Left colon (tissue), 2 donors: ENCODE measurements around the gene MAT1A. TPM values are rescaled to one million over a fixed set of nuclear protein-coding genes. Genes with fewer than 3 reads are reported as not detected.
"Not testable (repeated sequence)": the region's sequence is repeated elsewhere in the genome, so short reads cannot be mapped to it uniquely, and the experiment has no call there.

Source experiments
- ATAC-seq: fragments of 200-7000 bp; cut with Tn5 transposase; one replicate; pipeline ENCODE4 v1.9.1; 2020; ENCODE audit warnings: mild to moderate bottlenecking, moderate library complexity
- DNase-seq, 2 donors: peaks; one replicate each; pipeline ENCODE4 v3.0.0-alpha.2; 2020
- intact Hi-C, 2 donors: fragments of 100-400 bp; cut with DNase I in 1 of 2; cut with micrococcal nuclease in 1 of 2; formaldehyde crosslinking; loops; one replicate each; pipeline versions ENCODE4 v1.11.2 to v1.14.0; 2022; cut with DNase I, micrococcal nuclease
- long read RNA-seq: library from polyadenylated mRNA; unstranded; transcript quantifications from one replicate; pipeline ENCODE4 v2.0.0, GENCODE V29; 2021
- total RNA-seq, 2 donors: library from RNA; stranded (reverse); fragmentation: NEBNext Ultra II Directional; extraction: Animal tissue kit (Norgen Biotek cat#: 25700); gene quantifications; one replicate each; pipeline ENCODE4 v1.2.1, GENCODE V29; 2021
- donor health status: DM: no; HTN: no; CAD: no.
- donor health status: DM: yes; HTN: yes; CAD: no.

The MAT1A gene
- total RNA-seq = under 1 TPM in 1 of 2 donors, not detected in 1; 0.39 TPM
- long read RNA-seq = 0 reads

GRCh38 chr10:80289451-80290287, at the start of gene MAT1A:
Gene MAT1A (minus strand): TSS chr10:80289658. CDS start chr10:80289423, 235 bp downstream.
- DNase-seq = peak; percentile 18 to 54
- intact Hi-C loops = no loop called here
- peak; percentile 78 for ATAC-seq

- intact Hi-C loops = no loop called here
- DNase-seq (no peak), ATAC-seq (no peak)
These were observed 44.5 kb upstream of the MAT1A start for GRCh38 chr10:80333983-80334382.

GRCh38 chr10:80324891-80325364, 35.5 kb upstream of the MAT1A start:
- ATAC-seq (no peak), DNase-seq (no peak)
- intact Hi-C loops = no loop called here

- DNase-seq = no peak
- intact Hi-C loops = no loop called here
- ATAC-seq = no peak
These were observed 34.6 kb upstream of the MAT1A start for GRCh38 chr10:80324086-80324485.

- intact Hi-C loops = no loop called here
- DNase-seq (no peak), ATAC-seq (no peak)
These were observed 33.9 kb upstream of the MAT1A start for GRCh38 chr10:80323311-80323710.

- no peak for DNase-seq
- ATAC-seq = no peak
- intact Hi-C loops = no loop called here
These were observed 33.3 kb upstream of the MAT1A start for GRCh38 chr10:80322711-80323110.

GRCh38 chr10:80322158-80322557, 32.7 kb upstream of the MAT1A start:
- DNase-seq (no peak), ATAC-seq (no peak)
- intact Hi-C loops = no loop called here

- DNase-seq = no peak
- intact Hi-C loops = no loop called here
- no peak for ATAC-seq
These were observed 31.7 kb upstream of the MAT1A start for GRCh38 chr10:80321183-80321582.

- DNase-seq (no peak), ATAC-seq (no peak)
- intact Hi-C loops = no loop called here
These were observed 30.9 kb upstream of the MAT1A start for GRCh38 chr10:80320377-80320776.

- intact Hi-C loops = no loop called here
- no peak for ATAC-seq
These were observed 30.4 kb upstream of the MAT1A start for GRCh38 chr10:80319725-80320290.

GRCh38 chr10:80319318-80319717, 29.9 kb upstream of the MAT1A start:
- intact Hi-C loops = no loop called here
- ATAC-seq = no peak
- no peak for DNase-seq

More at GRCh38 chr10:80319725-80320290, 30.4 kb upstream of the MAT1A start:
- no peak for DNase-seq

- no peak for DNase-seq
- intact Hi-C loops = no loop called here
- no peak for ATAC-seq
These were observed 29.3 kb upstream of the MAT1A start for GRCh38 chr10:80318742-80319141.

GRCh38 chr10:80315391-80315790, 25.9 kb upstream of the MAT1A start:
- DNase-seq = no peak
- no peak for ATAC-seq
- intact Hi-C loops = no loop called here

- no peak for DNase-seq
- intact Hi-C loops = no loop called here
- no peak for ATAC-seq
These were observed 24.1 kb upstream of the MAT1A start for GRCh38 chr10:80313523-80313922.

- DNase-seq, ATAC-seq, intact Hi-C loops: not testable (repeated sequence)
These were observed 16.5 kb upstream of the MAT1A start for GRCh38 chr10:80305989-80306388.

- DNase-seq = no peak
- no peak for ATAC-seq
- intact Hi-C loops = no loop called here
These were observed 7.5 kb upstream of the MAT1A start for GRCh38 chr10:80296942-80297341.

GRCh38 chr10:80292607-80293239, 3.3 kb upstream of the MAT1A start:
- intact Hi-C loops = no loop called here
- no peak for ATAC-seq
- no peak for DNase-seq

- intact Hi-C loops = no loop called here
- ATAC-seq = peak; percentile 49
- DNase-seq = no peak
These were observed 1.2 kb upstream of the MAT1A start for GRCh38 chr10:80290474-80291220.

GRCh38 chr10:80288849-80289248, 609 bp downstream of the MAT1A start:
- intact Hi-C loops = no loop called here
- ATAC-seq = no peak
- DNase-seq = no peak
